A673 (cell line): Measurements from ENCODE around the gene MEGF6. TPM values are rescaled to one million over a fixed set of nuclear protein-coding genes. Genes with fewer than 3 reads are reported as not detected.

Experiments
- BruUV-seq: library from RNA; stranded (reverse); fragments of 400-500 nt; replicated peaks from 2 replicates; lab custom pipeline; 2021; lab: Mats Ljungman, UMichigan
- CTCF ChIA-PET: fragments of 300-600 bp; sonication (Branson Sonifier 250); formaldehyde crosslinking; loops from one replicate; lab custom pipeline; 2022; ENCODE audit warnings: antibody characterized with exemption; lab: Charles Lee
- POLR2A ChIA-PET: fragments of 300-600 bp; sonication (Branson Sonifier 250); formaldehyde crosslinking; loops from one replicate; lab custom pipeline; 2022; ENCODE audit warnings: antibody characterized with exemption; ENCODE audit not compliant: low non-redundant PET; lab: Charles Lee
- DNase-seq: peaks from one replicate; pipeline ENCODE4 v3.0.0-alpha.2; 2015; ENCODE audit warnings: low spot score
- H3K27ac ChIP-seq: fragments of 200-600 bp; sonication (generic); 2 replicates; pipeline ENCODE4 v1.5.1; 2016; ENCODE audit warnings: mixed run types, low read depth, mild to moderate bottlenecking, mixed read lengths, antibody characterized with exemption, low read length; ENCODE audit not compliant: poor library complexity, severe bottlenecking
- H3K27me3 ChIP-seq: fragments of 200-600 bp; sonication (generic); replicated peaks from 2 replicates; pipeline ENCODE4 v1.6.1; 2017; ENCODE audit warnings: mixed run types, low read depth, mild to moderate bottlenecking, mixed read lengths, antibody characterized with exemption, low read length; ENCODE audit not compliant: insufficient read depth, poor library complexity
- H3K36me3 ChIP-seq: fragments of 200-600 bp; sonication (generic); 2 replicates; pipeline ENCODE4 v1.6.1; 2016; ENCODE audit warnings: mixed run types, mild to moderate bottlenecking, mixed read lengths, antibody characterized with exemption, low read length; ENCODE audit not compliant: insufficient read depth, poor library complexity, severe bottlenecking
- H3K4me1 ChIP-seq: fragments of 200-600 bp; sonication (generic); 2 replicates; pipeline ENCODE4 v1.6.1; 2017; ENCODE audit warnings: mixed run types, mild to moderate bottlenecking, mixed read lengths, antibody characterized with exemption, low read length; ENCODE audit not compliant: insufficient read depth, poor library complexity, severe bottlenecking
- H3K4me3 ChIP-seq: fragments of 200-600 bp; sonication (generic); 2 replicates; pipeline ENCODE4 v1.5.1; 2016; ENCODE audit warnings: low read depth, mixed run types, mild to moderate bottlenecking, mixed read lengths, low read length; ENCODE audit not compliant: poor library complexity, severe bottlenecking
- H3K9me3 ChIP-seq: fragments of 200-600 bp; sonication (generic); 2 replicates; pipeline ENCODE4 v1.6.1; 2016; ENCODE audit warnings: mixed run types, low read depth, mild to moderate bottlenecking, mixed read lengths, antibody characterized with exemption, low read length; ENCODE audit not compliant: poor library complexity, severe bottlenecking
- EZH2 ChIP-seq: fragments of 200-600 bp; sonication (generic); IDR thresholded peaks from 2 replicates; pipeline ENCODE4 v1.6.1; 2017; ENCODE audit warnings: borderline replicate concordance, low read depth, mild to moderate bottlenecking, mixed read lengths, antibody characterized with exemption, low read length; ENCODE audit not compliant: poor library complexity, severe bottlenecking
- intact Hi-C: fragments of 100-400 bp; cut with micrococcal nuclease; formaldehyde crosslinking; loops from one replicate; pipeline ENCODE4 v1.10.0; 2022; ENCODE audit not compliant: unreplicated experiment
- total RNA-seq: library from RNA; stranded (reverse); gene quantifications from 2 replicates; pipeline ENCODE4 v1.2.3, GENCODE V29; 2021
- TF ChIP-seq, protein P1 (sequence below): fragments of 300-800, 200-600 bp; sonication (generic); conservative IDR thresholded peaks from 2 replicates; pipeline ENCODE4 v1.5.1; 2017; ENCODE audit warnings: low read depth, mild to moderate bottlenecking, antibody characterized with exemption, low read length, moderate library complexity, mixed read lengths

Gene MEGF6
- total RNA-seq, 1 experiment from 2014 or later = 2.8 TPM

DNA sequence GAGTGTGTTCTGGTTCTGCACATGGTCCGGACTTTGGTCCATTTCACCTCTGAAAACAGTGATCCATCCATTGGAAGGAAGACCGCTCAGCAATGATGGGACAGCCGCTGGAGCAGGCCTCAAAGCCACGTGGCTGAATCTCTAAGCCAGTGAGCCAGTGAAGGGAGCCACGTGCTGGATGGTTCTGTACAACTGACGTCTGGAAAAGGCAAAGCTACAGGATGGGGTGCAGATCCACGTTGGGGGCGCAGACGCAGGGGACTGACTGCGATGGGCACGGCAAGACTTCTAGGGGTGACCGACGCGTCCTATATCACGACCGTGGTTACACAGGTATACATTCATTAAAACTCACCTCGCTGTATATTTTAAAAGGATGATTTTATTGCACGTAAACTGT is 167.0 kb downstream of the MEGF6 start:
- CTCF ChIA-PET = interaction anchor here (1.3 kb wide), 1 partner anchor 9 kb away, joined by 3 read pairs; no protein-coding TSS in a partner anchor
- Histone ChIP-seq H3K36me3 (no peaks in the 10 kb centered on the region), H3K9me3 (no peaks in the 10 kb centered on the region), H3K27ac (no peak overlapping the region), H3K4me3 (no peak overlapping the region), H3K4me1 (no peaks in the 10 kb centered on the region), H3K27me3 (peaks cover 40% of the 10 kb centered on the region)
- intact Hi-C loops = no loop called here
- no peak for TF ChIP-seq EZH2
- TF ChIP-seq, protein P1, sequence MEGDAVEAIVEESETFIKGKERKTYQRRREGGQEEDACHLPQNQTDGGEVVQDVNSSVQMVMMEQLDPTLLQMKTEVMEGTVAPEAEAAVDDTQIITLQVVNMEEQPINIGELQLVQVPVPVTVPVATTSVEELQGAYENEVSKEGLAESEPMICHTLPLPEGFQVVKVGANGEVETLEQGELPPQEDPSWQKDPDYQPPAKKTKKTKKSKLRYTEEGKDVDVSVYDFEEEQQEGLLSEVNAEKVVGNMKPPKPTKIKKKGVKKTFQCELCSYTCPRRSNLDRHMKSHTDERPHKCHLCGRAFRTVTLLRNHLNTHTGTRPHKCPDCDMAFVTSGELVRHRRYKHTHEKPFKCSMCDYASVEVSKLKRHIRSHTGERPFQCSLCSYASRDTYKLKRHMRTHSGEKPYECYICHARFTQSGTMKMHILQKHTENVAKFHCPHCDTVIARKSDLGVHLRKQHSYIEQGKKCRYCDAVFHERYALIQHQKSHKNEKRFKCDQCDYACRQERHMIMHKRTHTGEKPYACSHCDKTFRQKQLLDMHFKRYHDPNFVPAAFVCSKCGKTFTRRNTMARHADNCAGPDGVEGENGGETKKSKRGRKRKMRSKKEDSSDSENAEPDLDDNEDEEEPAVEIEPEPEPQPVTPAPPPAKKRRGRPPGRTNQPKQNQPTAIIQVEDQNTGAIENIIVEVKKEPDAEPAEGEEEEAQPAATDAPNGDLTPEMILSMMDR = no peak
- POLR2A ChIA-PET = no interaction called here
- BruUV-seq = no TSS peak
- no peak for DNase-seq

DNA sequence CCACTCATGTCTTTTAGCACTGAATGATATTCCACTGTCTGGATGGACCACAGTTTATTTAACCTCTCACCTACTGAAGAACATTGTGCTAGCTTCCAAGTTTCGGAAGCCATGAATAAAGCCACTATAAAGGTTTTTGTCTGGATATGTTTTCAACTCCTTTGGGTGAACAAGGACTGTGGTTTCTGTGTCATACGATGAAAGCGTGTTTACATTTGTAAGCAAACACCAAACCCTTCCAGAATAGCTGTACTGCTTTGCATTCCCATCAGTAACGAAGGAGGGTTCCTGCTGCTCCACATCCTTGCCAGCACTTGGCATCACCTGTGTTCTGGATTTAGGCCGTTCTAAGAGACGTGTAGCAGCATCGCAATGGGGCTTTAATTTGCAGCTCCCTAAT is 167.5 kb downstream of the MEGF6 start:
- TF ChIP-seq, protein P1 = no peak
- TF ChIP-seq EZH2 = no peak
- Histone ChIP-seq H3K4me3 (no peak overlapping the region), H3K27ac (no peak overlapping the region), H3K36me3 (no peaks in the 10 kb centered on the region), H3K27me3 (peaks cover 40% of the 10 kb centered on the region), H3K9me3 (no peaks in the 10 kb centered on the region), H3K4me1 (no peaks in the 10 kb centered on the region)
- POLR2A ChIA-PET = no interaction called here
- no peak for DNase-seq
- CTCF ChIA-PET = interaction anchor here (1.3 kb wide), 1 partner anchor 9 kb away, joined by 3 read pairs; no protein-coding TSS in a partner anchor
- intact Hi-C loops = no loop called here
- BruUV-seq = no TSS peak

DNA sequence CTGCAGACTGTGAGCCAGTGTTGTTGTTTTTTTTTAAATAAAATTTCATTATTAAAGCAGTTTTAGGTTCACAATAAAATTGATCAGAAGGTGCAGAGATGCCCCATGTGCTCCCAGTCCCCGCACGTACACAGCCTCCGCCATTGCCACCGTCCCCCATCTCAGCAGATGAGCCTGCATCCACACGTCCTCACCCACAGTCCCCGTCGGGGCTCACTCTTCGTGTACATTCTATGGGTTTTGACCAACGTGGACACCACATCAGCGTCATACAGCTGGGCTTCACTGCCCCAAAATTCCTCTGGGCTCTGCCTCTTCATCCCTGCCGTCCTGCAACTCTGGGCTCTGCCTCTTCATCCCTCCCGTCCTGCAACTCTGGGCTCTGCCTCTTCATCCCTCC is 168.4 kb downstream of the MEGF6 start:
- peaks cover 42% of the 10 kb centered on the region for H3K27me3 ChIP-seq
- intact Hi-C loops = no loop called here
- H3K27ac ChIP-seq = no peak overlapping the region
- no peaks in the 10 kb centered on the region for H3K4me1 ChIP-seq
- ChIA-PET CTCF (no interaction called here), POLR2A (no interaction called here)
- BruUV-seq = no TSS peak
- no peak for DNase-seq
- no peaks in the 10 kb centered on the region for H3K36me3 ChIP-seq
- TF ChIP-seq, protein P1 = no peak
- TF ChIP-seq EZH2 = no peak
- no peak overlapping the region for H3K4me3 ChIP-seq
- no peaks in the 10 kb centered on the region for H3K9me3 ChIP-seq
